Glutamatergic neuron (in vitro differentiated cells): ENCODE measurements around the gene KCNT1. TPM values are rescaled to one million over a fixed set of nuclear protein-coding genes. Genes with fewer than 3 reads are reported as not detected.

Experiments used
- DNase-seq: peaks from one replicate; pipeline ENCODE4 v3.0.0; 2022
- H3K27ac Mint-ChIP-seq: one replicate; pipeline ENCODE4 v1.8.0; 2020; ENCODE audit warnings: mild to moderate bottlenecking, mixed read lengths, inconsistent platforms; ENCODE audit not compliant: unreplicated experiment
- H3K27me3 Mint-ChIP-seq: one replicate; pipeline ENCODE4 v1.8.0; 2020; ENCODE audit warnings: mild to moderate bottlenecking, moderate library complexity, mixed read lengths, inconsistent platforms; ENCODE audit not compliant: unreplicated experiment
- H3K36me3 Mint-ChIP-seq: one replicate; pipeline ENCODE4 v1.8.0; 2020; ENCODE audit warnings: mild to moderate bottlenecking, mixed read lengths, inconsistent platforms; ENCODE audit not compliant: unreplicated experiment
- H3K4me1 Mint-ChIP-seq: one replicate; pipeline ENCODE4 v1.8.0; 2020; ENCODE audit warnings: mild to moderate bottlenecking, low read depth, mixed read lengths, inconsistent platforms; ENCODE audit not compliant: unreplicated experiment
- H3K4me3 Mint-ChIP-seq: one replicate; pipeline ENCODE4 v1.8.0; 2020; ENCODE audit warnings: mild to moderate bottlenecking, mixed read lengths, inconsistent platforms; ENCODE audit not compliant: unreplicated experiment
- H3K9me3 Mint-ChIP-seq: one replicate; pipeline ENCODE4 v1.8.0; 2020; ENCODE audit warnings: mild to moderate bottlenecking, moderate library complexity, mixed read lengths, inconsistent platforms; ENCODE audit not compliant: unreplicated experiment
- total RNA-seq: library from RNA; stranded (reverse); fragmentation: NEBNext Ultra II Directional; extraction: Animal tissue kit (Norgen Biotek cat#: 25700); gene quantifications from one replicate; pipeline ENCODE4 v1.2.1, GENCODE V29; 2021; ENCODE audit not compliant: unreplicated experiment
- TF ChIP-seq, protein P1 (sequence below): fragments of 200-600 bp; sonication (generic); IDR thresholded peaks from one replicate; pipeline ENCODE4 v1.5.0; 2021; ENCODE audit not compliant: partially characterized antibody, unreplicated experiment

KCNT1 gene
- total RNA-seq, 1 donor from 2014 or later, result 0.76 TPM

DNA sequence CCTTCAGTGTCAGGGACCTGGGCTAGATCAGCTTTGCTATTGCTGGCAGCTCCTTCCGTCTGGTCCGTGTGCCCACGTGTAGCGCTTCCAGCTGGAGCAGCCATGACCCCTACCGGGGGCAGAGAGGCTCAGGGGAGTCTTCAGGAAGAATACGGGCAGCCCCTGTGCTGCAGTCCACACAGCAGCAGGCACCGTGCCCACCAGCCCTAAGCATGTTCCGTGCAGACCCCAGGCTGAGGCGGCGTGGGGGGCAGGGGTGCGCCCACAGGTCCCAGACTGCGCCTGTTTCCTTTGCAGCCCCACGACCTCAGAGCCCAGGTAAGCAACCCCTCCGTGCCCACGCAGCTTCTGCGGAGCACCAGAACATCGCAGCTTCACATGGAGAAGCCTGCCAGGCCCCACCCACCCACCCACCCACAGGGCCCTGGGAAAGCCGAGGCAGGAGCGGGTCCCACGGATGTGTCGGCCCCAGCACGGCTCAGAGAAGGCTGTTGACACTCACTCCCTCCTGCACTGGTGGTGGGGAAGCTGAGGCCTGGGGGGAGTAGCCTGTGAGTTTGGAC lies 83.1 kb downstream of the KCNT1 start:
- H3K36me3 Mint-ChIP-seq, result no peaks in the 10 kb centered on the region
- no peaks in the 10 kb centered on the region for H3K27me3 Mint-ChIP-seq
- TF ChIP-seq, protein P1, sequence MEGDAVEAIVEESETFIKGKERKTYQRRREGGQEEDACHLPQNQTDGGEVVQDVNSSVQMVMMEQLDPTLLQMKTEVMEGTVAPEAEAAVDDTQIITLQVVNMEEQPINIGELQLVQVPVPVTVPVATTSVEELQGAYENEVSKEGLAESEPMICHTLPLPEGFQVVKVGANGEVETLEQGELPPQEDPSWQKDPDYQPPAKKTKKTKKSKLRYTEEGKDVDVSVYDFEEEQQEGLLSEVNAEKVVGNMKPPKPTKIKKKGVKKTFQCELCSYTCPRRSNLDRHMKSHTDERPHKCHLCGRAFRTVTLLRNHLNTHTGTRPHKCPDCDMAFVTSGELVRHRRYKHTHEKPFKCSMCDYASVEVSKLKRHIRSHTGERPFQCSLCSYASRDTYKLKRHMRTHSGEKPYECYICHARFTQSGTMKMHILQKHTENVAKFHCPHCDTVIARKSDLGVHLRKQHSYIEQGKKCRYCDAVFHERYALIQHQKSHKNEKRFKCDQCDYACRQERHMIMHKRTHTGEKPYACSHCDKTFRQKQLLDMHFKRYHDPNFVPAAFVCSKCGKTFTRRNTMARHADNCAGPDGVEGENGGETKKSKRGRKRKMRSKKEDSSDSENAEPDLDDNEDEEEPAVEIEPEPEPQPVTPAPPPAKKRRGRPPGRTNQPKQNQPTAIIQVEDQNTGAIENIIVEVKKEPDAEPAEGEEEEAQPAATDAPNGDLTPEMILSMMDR, result no peak
- no peak for DNase-seq
- no peaks in the 10 kb centered on the region for H3K4me1 Mint-ChIP-seq
- H3K4me3 Mint-ChIP-seq, result no peak overlapping the region
- H3K27ac Mint-ChIP-seq, result no peak overlapping the region
- peaks cover 2% of the 10 kb centered on the region for H3K9me3 Mint-ChIP-seq

DNA sequence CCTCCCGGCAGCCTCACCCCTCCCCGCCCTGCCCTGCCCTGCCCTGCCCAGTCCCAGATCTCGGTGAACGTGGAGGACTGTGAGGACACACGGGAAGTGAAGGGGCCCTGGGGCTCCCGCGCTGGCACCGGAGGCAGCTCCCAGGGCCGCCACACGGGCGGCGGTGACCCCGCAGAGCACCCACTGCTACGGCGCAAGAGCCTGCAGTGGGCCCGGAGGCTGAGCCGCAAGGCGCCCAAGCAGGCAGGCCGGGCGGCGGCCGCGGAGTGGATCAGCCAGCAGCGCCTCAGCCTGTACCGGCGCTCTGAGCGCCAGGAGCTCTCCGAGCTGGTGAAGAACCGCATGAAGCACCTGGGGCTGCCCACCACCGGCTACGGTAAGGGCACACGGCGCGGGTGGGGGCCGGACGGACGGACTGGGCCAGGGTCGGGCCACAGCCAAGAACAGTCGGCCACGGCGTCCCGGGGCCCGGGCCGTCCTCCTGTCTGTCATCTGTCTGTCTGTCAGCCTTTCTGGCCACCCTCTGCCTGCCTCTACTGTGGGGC lies 84.2 kb downstream of the KCNT1 start:
- no peaks in the 10 kb centered on the region for H3K27me3 Mint-ChIP-seq

GRCh38 chr9:135787317-135787716 lies 85.3 kb downstream of the KCNT1 start:
- TF ChIP-seq, protein P1, result no peak
- Mint-ChIP-seq H3K36me3 (no peaks in the 10 kb centered on the region), H3K27ac (no peak overlapping the region), H3K27me3 (no peaks in the 10 kb centered on the region), H3K4me3 (no peak overlapping the region), H3K4me1 (no peaks in the 10 kb centered on the region), H3K9me3 (no peaks in the 10 kb centered on the region)
- DNase-seq, result no peak

More for the DNA sequence above, 84.2 kb downstream of the KCNT1 start:
- no peak overlapping the region for H3K4me3 Mint-ChIP-seq
- TF ChIP-seq, protein P1, result no peak
- no peaks in the 10 kb centered on the region for H3K36me3 Mint-ChIP-seq
- H3K4me1 Mint-ChIP-seq, result no peaks in the 10 kb centered on the region
- H3K9me3 Mint-ChIP-seq, result peaks cover 2% of the 10 kb centered on the region
- no peak for DNase-seq
- no peak overlapping the region for H3K27ac Mint-ChIP-seq

DNA sequence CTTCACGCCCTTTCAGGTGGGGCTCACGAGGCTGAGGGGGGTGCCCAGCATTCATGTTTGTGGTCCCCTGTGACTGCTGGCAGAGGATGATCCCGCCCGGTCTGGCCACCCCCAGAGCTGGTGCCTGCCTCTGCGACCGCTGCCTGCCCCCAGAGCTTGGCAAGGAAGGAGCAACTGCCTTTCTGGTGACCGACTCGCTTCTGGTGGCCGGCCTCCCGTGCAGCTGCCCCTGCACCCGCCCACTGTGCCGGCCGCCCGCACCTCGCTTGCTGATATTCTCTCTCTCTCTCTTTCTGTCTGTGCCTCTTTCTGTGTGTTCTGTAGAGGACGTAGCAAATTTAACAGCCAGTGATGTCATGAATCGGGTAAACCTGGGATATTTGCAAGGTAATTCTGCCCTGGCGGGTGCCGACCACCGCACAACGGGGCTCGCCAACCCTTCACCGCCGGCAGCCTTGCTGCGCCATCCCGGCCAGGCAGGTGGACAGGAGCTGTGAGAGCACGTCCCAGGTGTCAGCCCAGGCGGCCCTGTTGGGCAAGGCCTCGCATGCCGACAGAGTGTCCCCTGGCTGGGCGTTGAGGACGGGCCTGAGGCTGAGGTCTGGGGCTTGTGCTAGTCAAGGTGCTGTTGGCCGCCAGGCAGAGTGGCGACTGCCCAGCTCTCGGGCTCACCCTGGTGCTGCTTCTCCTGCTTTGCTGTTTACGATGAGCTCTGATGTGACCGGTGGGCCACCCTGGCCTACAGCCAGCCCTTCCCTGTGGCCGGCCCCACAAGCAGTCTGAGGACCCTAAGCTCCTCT lies 86.0 kb downstream of the KCNT1 start:
- Mint-ChIP-seq H3K27ac (no peak overlapping the region), H3K27me3 (no peaks in the 10 kb centered on the region), H3K4me3 (no peak overlapping the region), H3K9me3 (no peaks in the 10 kb centered on the region), H3K4me1 (no peaks in the 10 kb centered on the region), H3K36me3 (no peaks in the 10 kb centered on the region)
- TF ChIP-seq, protein P1, result no peak
- DNase-seq, result no peak
